CD4-positive, alpha-beta T cell treated with Interleukin-1 beta for 1 hour (primary cell): Measurements from ENCODE around the gene GAGE12F.
"Not testable (repeated sequence)": the region's sequence is repeated elsewhere in the genome, so short reads cannot be mapped to it uniquely, and the experiment has no call there.

Source experiments
- DNase-seq, 2 donors: peaks; one replicate each; pipeline ENCODE4 v3.0.0-alpha.2; 2020 to 2022

The GAGE12F gene

DNA sequence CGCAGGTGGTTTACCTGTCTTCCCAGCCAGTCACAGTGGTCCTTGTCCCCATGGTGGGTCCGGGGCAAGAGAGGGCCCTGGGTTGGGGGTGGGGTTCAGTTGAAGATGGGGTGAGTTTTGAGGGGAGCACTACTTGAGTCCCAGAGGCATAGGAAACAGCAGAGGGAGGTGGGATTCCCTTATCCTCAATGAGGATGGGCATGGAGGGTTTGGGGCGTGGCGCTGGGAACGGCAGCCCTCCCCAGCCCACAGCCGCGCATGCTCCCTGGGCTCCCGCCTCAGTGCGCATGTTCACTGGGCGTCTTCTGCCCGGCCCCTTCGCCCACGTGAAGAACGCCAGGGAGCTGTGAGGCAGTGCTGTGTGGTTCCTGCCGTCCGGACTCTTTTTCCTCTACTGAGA lies at the start of gene GAGE12F:
GAGE12F (plus strand) TSS at position 301 of the 400 bp plus-strand sequence. CDS start 1,155 bp downstream, outside the sequence.
- not testable (repeated sequence) for DNase-seq

- not testable (repeated sequence) for DNase-seq
Measured at GRCh38 chrX:49531877-49532276, 28.8 kb upstream of the GAGE12F start, which contains the start of gene GAGE12C. TSS of gene GAGE12C (plus strand) at chrX:49532177. CDS start at chrX:49533332, 1,155 bp downstream.

- not testable (repeated sequence) for DNase-seq
Measured at GRCh38 chrX:49541433-49541832, 19.2 kb upstream of the GAGE12F start, which contains the start of gene GAGE12D. TSS of gene GAGE12D (plus strand) at chrX:49541733. CDS start at chrX:49542888, 1,155 bp downstream.

DNA sequence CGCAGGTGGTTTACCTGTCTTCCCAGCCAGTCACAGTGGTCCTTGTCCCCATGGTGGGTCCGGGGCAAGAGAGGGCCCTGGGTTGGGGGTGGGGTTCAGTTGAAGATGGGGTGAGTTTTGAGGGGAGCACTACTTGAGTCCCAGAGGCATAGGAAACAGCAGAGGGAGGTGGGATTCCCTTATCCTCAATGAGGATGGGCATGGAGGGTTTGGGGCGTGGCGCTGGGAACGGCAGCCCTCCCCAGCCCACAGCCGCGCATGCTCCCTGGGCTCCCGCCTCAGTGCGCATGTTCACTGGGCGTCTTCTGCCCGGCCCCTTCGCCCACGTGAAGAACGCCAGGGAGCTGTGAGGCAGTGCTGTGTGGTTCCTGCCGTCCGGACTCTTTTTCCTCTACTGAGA lies 9.7 kb upstream of the GAGE12F start, which contains the start of gene GAGE12E:
GAGE12E (plus strand) TSS at position 301 of the 400 bp plus-strand sequence. CDS start 1,155 bp downstream, outside the sequence.
- DNase-seq = not testable (repeated sequence)

DNA sequence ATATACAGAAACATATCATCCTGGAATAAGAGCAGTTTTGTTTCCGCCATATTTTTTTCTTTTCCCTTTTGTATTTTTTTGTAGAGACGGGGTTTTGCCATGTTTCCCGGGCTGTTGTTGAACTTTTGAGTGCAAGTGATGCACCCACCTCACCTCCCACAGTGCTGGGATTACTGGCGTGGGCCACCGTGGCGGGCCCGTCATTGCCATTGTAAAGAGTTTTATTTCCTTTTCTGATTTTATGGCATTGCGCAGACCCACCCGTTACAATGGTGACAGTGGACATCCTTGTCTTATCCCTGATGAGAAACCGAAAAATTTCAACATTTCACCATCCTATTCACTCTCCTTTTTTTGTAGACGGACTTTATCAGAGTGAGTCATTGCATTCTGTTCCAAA lies 8.1 kb downstream of the GAGE12F start:
- not testable (repeated sequence) for DNase-seq

GRCh38 chrX:49569152-49569551 lies 8.5 kb downstream of the GAGE12F start:
- not testable (repeated sequence) for DNase-seq

DNA sequence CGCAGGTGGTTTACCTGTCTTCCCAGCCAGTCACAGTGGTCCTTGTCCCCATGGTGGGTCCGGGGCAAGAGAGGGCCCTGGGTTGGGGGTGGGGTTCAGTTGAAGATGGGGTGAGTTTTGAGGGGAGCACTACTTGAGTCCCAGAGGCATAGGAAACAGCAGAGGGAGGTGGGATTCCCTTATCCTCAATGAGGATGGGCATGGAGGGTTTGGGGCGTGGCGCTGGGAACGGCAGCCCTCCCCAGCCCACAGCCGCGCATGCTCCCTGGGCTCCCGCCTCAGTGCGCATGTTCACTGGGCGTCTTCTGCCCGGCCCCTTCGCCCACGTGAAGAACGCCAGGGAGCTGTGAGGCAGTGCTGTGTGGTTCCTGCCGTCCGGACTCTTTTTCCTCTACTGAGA lies 9.5 kb downstream of the GAGE12F start, which contains the start of gene GAGE12G:
GAGE12G (plus strand) TSS at position 301 of the 400 bp plus-strand sequence. CDS start 1,155 bp downstream, outside the sequence.
- DNase-seq = not testable (repeated sequence)

GRCh38 chrX:49579649-49580048 lies 19.0 kb downstream of the GAGE12F start, which contains the start of gene GAGE12H:
TSS of gene GAGE12H (plus strand) at chrX:49579949. CDS start at chrX:49581104, 1,155 bp downstream.
- not testable (repeated sequence) for DNase-seq

- DNase-seq = not testable (repeated sequence)
Measured at GRCh38 chrX:49589196-49589595, 28.6 kb downstream of the GAGE12F start, which contains the start of gene GAGE2A. TSS of gene GAGE2A (plus strand) at chrX:49589496. CDS start at chrX:49590651, 1,155 bp downstream.

DNA sequence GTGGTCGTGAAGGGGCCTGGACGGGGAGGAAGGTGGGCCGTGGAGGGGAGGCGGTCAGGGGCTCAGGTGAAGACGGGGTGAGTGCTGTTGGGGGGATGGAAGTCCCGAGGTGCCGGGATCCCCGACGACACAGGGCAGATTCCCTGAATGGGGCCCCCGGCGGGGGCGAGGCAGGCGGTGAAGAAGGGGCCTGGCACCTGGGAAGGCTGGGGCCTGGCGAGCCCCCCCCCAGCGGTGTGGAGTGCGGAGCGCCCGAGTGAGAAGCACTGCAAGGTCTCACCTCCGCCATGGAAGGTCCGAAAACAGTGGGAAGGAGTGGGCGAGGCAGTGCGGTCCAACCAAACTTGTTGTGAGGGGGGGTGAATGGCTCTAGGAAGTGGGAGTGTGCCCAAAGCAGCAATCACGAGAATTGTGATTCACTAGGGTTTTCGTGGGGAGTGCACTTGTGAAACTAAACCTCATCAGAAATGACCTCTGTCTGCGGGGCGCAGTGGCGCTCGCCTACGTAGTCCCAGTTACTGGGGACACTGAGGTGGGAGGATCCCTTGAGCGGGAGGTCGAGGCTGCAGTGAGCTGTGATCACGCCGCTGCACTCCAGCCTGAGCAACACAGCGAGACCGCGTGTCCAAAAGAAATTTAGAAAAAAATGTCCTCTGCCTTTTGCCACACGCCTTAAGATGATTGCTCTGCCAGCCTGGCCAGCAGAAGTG lies 29.3 kb downstream of the GAGE12F start:
- not testable (repeated sequence) for DNase-seq

GRCh38 chrX:49590488-49590887 lies 29.8 kb downstream of the GAGE12F start:
- DNase-seq = not testable (repeated sequence)

GRCh38 chrX:49598720-49599119 lies 38.1 kb downstream of the GAGE12F start, which contains the start of gene GAGE1:
TSS of gene GAGE1 (plus strand) at chrX:49599020. CDS start at chrX:49600175, 1,155 bp downstream.
- not testable (repeated sequence) for DNase-seq

DNA sequence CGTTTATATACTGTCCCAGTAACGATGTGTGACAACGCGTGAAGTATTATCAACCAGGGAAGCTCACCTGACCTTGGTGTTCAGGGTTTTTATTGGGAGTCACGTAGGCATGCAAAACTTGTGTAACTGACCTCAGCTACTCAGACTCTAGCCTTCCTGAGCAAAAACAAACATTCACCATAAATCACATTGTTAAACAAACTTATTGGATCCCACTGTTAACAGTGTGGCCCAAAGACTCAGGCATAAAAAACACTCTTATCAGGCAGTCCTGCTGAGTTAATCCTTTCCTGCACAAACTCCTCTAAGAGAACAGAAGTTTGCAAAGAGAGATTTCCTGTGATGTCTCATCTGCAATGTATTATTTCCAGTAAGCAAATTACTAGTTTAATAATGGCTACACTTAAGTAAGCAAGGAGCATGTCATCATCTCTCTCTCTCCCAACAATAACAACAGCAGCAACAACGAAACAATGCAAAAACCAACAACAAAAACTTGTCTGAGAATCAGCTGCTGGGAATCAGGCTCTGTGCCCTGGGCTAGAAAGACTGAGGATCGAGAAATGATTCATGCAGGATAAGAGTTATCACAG lies 50.2 kb downstream of the GAGE12F start:
- DNase-seq = no peak
